ENCODE results near the gene NFIC. TPM values are rescaled to one million over a fixed set of nuclear protein-coding genes. Genes with fewer than 3 reads are reported as not detected.

The NFIC gene
- polyA plus RNA-seq, 1 donor from 2014 or later, result 0.24 TPM

DNA sequence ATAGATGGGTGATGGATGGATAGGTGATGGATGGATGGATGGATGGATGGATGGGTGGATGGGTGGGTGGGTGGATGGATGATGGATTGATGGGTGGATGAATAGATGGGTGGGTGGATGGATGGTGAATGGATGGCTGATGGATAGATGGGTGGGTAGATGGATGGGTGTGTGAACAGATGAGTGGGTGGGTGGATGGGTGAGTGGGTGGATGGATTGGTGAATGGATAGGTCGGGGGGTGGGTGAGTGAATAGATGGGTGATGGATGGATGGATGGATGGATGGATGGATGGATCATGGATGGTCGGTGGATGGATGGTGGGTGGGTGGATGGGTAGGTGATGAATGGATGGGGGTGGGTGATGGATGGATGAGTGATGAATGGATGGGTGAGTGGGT is 110.4 kb downstream of the NFIC start:
- Histone ChIP-seq H3K4me3 (ENCODE audit: low read length) (no peak overlapping the region), H3K27me3 (ENCODE audit: insufficient read depth, low read depth, low read length) (peaks cover 7% of the 10 kb centered on the region), H3K27ac (ENCODE audit: low read length) (no peak overlapping the region)

DNA sequence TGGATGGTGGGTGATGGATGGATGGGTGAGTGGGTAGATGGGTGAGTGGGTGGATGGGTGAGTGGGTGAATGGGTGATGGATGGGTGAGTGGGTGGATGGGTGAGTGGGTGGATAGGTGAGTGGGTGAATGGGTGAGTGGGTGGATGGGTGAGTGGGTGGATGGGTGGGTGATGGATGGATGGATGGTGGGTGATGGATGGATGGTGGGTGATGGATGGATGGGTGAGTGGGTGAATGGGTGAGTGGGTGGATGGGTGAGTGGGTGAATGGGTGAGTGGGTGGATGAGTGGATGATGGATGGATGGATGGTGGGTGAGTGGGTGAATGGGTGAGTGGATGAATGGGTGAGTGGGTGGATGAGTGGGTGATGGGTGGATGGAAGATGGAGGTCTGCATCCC is 111.1 kb downstream of the NFIC start:
- no peak overlapping the region for H3K9ac ChIP-seq (ENCODE audit: low read length)
- no peak overlapping the region for H2AFZ ChIP-seq (ENCODE audit: low read depth, low read length)
- H3K9me2 ChIP-seq (ENCODE audit: insufficient read depth, low read length), result no peaks in the 10 kb centered on the region
- no peaks in the 10 kb centered on the region for H3F3A ChIP-seq (ENCODE audit: insufficient read depth, low read length, poor library complexity, severe bottlenecking)
- H3K79me2 ChIP-seq (replicated peaks; ENCODE audit: insufficient read depth, low read length), result no peaks in the 10 kb centered on the region
- no peaks in the 10 kb centered on the region for H4K20me1 ChIP-seq (ENCODE audit: insufficient read depth)
- H3K27ac ChIP-seq (ENCODE audit: low read length), result no peak overlapping the region
- H3K27me3 ChIP-seq (ENCODE audit: insufficient read depth, low read depth, low read length), result peaks cover 7% of the 10 kb centered on the region
- H3K4me3 ChIP-seq (ENCODE audit: low read length), result no peak overlapping the region
- no peaks in the 10 kb centered on the region for H3K9me3 ChIP-seq (ENCODE audit: low read length)
- no peak overlapping the region for H3K4me2 ChIP-seq (ENCODE audit: low read length)
- no peaks in the 10 kb centered on the region for H3K36me3 ChIP-seq (ENCODE audit: insufficient read depth, low read length)
- TF ChIP-seq RAD21 (conservative IDR thresholded peaks at IDR 0.05), result no peak
- no peak for TF ChIP-seq EP300 (conservative IDR thresholded peaks at IDR 0.05; ENCODE audit: poor library complexity, severe bottlenecking)
- no peak for TF ChIP-seq CTCF (IDR thresholded peaks at IDR 0.05; ENCODE audit: poor library complexity, severe bottlenecking)
- no peak for TF ChIP-seq SMC3 (conservative IDR thresholded peaks at IDR 0.05; ENCODE audit: poor library complexity)
- TF ChIP-seq TAF1 (IDR thresholded peaks at IDR 0.05; ENCODE audit: low read depth), result no peak
- TF ChIP-seq MXI1 (conservative IDR thresholded peaks at IDR 0.05; ENCODE audit: poor library complexity, severe bottlenecking), result no peak
- no peak for TF ChIP-seq POLR2AphosphoS5 (IDR thresholded peaks at IDR 0.05)

More for the DNA sequence above, 110.4 kb downstream of the NFIC start:
- no peak overlapping the region for H3K9ac ChIP-seq (ENCODE audit: low read length)
- H2AFZ ChIP-seq (ENCODE audit: low read depth, low read length), result no peak overlapping the region
- H3K79me2 ChIP-seq (replicated peaks; ENCODE audit: insufficient read depth, low read length), result no peaks in the 10 kb centered on the region
- H3K4me2 ChIP-seq (ENCODE audit: low read length), result no peak overlapping the region
- no peaks in the 10 kb centered on the region for H4K20me1 ChIP-seq (ENCODE audit: insufficient read depth)
- H3F3A ChIP-seq (ENCODE audit: insufficient read depth, low read length, poor library complexity, severe bottlenecking), result no peaks in the 10 kb centered on the region
- no peaks in the 10 kb centered on the region for H3K36me3 ChIP-seq (ENCODE audit: insufficient read depth, low read length)
- TF ChIP-seq MXI1 (conservative IDR thresholded peaks at IDR 0.05; ENCODE audit: poor library complexity, severe bottlenecking) (no peak), TAF1 (IDR thresholded peaks at IDR 0.05; ENCODE audit: low read depth) (no peak), EP300 (conservative IDR thresholded peaks at IDR 0.05; ENCODE audit: poor library complexity, severe bottlenecking) (no peak), CTCF (IDR thresholded peaks at IDR 0.05; ENCODE audit: poor library complexity, severe bottlenecking) (no peak), RAD21 (conservative IDR thresholded peaks at IDR 0.05) (no peak), SMC3 (conservative IDR thresholded peaks at IDR 0.05; ENCODE audit: poor library complexity) (no peak), REST (IDR thresholded peaks at IDR 0.05; ENCODE audit: borderline replicate concordance) (no peak), EZH2 (IDR thresholded peaks at IDR 0.05; ENCODE audit: borderline replicate concordance, insufficient read depth, low read length, poor library complexity, severe bottlenecking) (no peak), POLR2AphosphoS5 (IDR thresholded peaks at IDR 0.05) (no peak)
- no peaks in the 10 kb centered on the region for H3K9me3 ChIP-seq (ENCODE audit: low read length)
- no peaks in the 10 kb centered on the region for H3K9me2 ChIP-seq (ENCODE audit: insufficient read depth, low read length)
